ENCODE data around the gene NRF1.
"Not testable (repeated sequence)": the region's sequence is repeated elsewhere in the genome, so short reads cannot be mapped to it uniquely, and the experiment has no call there.

NRF1 gene

GRCh38 chr7:129607471-129608120 lies 3.9 kb upstream of the NRF1 start:
- DNase-seq (ENCODE audit: low read depth), result no peak

- no peak for DNase-seq (ENCODE audit: low read depth)
Observed at GRCh38 chr7:129609666-129610065, 1.9 kb upstream of the NRF1 start.

- DNase-seq (ENCODE audit: low read depth), result no peak
Observed at GRCh38 chr7:129610709-129611245, 743 bp upstream of the NRF1 start.

- DNase-seq (ENCODE audit: low read depth), result no peak
Observed at GRCh38 chr7:129612112-129613015, 844 bp downstream of the NRF1 start.

- DNase-seq (ENCODE audit: low read depth), result no peak
Observed at GRCh38 chr7:129613016-129613337, 1.5 kb downstream of the NRF1 start.

GRCh38 chr7:129615018-129615417 lies 3.5 kb downstream of the NRF1 start:
- no peak for DNase-seq (ENCODE audit: low read depth)

GRCh38 chr7:129616530-129616929 lies 5.0 kb downstream of the NRF1 start:
- DNase-seq (ENCODE audit: low read depth), result no peak

- no peak for DNase-seq (ENCODE audit: low read depth)
Observed at GRCh38 chr7:129617178-129617577, 5.7 kb downstream of the NRF1 start.

GRCh38 chr7:129617652-129618051 lies 6.1 kb downstream of the NRF1 start:
- DNase-seq (ENCODE audit: low read depth), result no peak

- no peak for DNase-seq (ENCODE audit: low read depth)
Observed at GRCh38 chr7:129626896-129627295, 15.4 kb downstream of the NRF1 start.

GRCh38 chr7:129630341-129630740 lies 18.8 kb downstream of the NRF1 start:
- no peak for DNase-seq (ENCODE audit: low read depth)

GRCh38 chr7:129634361-129635034 lies 23.0 kb downstream of the NRF1 start:
- DNase-seq (ENCODE audit: low read depth), result no peak

GRCh38 chr7:129635300-129636029 lies 23.9 kb downstream of the NRF1 start:
- DNase-seq (ENCODE audit: low read depth), result no peak

GRCh38 chr7:129636030-129636550 lies 24.6 kb downstream of the NRF1 start:
- DNase-seq (ENCODE audit: low read depth), result not testable (repeated sequence)

GRCh38 chr7:129636641-129637040 lies 25.1 kb downstream of the NRF1 start:
- DNase-seq (ENCODE audit: low read depth), result no peak

GRCh38 chr7:129640400-129640799 lies 28.9 kb downstream of the NRF1 start:
- DNase-seq (ENCODE audit: low read depth), result no peak

- no peak for DNase-seq (ENCODE audit: low read depth)
Observed at GRCh38 chr7:129642871-129643549, 31.5 kb downstream of the NRF1 start.

GRCh38 chr7:129643550-129644170 lies 32.1 kb downstream of the NRF1 start:
- DNase-seq (ENCODE audit: low read depth), result no peak

GRCh38 chr7:129644634-129645230 lies 33.2 kb downstream of the NRF1 start:
- no peak for DNase-seq (ENCODE audit: low read depth)

- no peak for DNase-seq (ENCODE audit: low read depth)
Observed at GRCh38 chr7:129646369-129647021, 35.0 kb downstream of the NRF1 start.
